Activated CD8-positive, alpha-beta memory T cell treated with anti-CD3 and anti-CD28 coated beads, Interleukin-2, amount 50 U/mL, for 1 hour (primary cell): ENCODE data around the gene HMCN1.

ENCODE experiments used
- DNase-seq: peaks from one replicate; pipeline ENCODE4 v3.0.0-alpha.2; 2020; ENCODE audit errors: extremely low read depth

HMCN1 gene

GRCh38 chr1:185733818-185734735 lies at the start of gene HMCN1:
TSS of gene HMCN1 (plus strand) at chr1:185734391. CDS start at chr1:185734780, 389 bp downstream.
- DNase-seq: no peak

DNA sequence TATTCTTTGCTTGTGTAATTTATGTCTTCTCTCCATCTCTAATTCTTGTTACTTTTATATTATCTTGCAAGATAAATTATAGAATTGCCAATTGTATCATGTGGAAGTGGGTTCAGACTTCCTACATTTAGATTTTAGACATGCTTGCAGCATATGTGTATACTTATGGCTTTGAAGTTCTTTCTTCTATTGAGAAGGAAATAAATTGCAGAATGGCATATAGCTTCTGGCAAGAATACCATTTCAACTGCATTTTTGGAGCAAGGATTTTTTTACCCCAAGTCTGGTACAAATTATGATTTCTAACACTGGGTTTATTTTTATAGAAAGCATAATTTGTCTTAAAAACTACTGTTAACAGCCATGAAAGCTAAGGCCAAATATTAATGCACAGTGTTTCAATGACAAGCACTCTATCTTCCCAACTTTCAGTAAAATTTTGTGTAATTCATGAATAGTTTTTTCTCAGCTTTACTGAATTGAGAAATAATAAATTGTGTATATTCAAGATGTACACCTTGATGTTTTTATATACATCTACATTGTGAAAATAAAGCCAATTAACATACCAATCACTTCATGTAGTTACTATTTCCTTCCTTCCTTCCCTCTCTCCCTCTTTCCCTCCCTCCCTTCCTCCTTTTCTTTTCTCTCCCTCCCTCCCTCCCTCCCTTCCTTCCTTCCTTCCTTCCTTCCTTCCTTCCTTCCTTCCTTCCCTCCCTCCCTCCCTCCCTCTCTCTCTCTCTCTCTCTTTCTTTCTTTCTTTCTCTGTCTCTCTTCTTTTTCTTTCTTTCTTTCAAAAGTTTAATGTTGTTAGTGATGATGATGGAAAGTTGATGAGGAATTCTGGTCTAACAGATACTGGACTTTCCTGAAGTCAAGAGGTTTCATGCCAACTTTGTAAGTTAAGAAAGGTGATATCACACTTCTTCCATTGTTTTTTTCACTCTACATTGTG lies 47.1 kb upstream of the HMCN1 start:
- DNase-seq: no peak

DNA sequence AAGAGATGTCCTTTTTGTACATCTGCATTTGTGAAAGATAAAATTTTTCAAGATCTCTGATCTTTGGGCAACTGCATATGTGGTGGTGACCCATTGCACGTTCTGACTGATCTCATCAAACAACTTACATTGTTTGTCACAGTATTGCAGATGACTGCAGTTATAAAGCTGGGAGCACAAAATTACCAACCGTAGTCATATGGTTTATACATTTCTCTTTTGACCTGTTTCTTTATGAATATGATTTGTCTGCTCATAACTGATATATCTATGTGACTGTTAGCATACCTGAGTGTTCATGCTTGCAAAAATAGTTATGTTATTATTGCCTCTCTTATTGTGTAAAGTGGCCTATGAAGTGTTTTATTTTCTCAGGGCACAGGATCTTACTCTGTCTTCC lies 43.7 kb upstream of the HMCN1 start:
- DNase-seq: no peak

GRCh38 chr1:185693654-185694053 lies 40.5 kb upstream of the HMCN1 start:
- no peak for DNase-seq

DNA sequence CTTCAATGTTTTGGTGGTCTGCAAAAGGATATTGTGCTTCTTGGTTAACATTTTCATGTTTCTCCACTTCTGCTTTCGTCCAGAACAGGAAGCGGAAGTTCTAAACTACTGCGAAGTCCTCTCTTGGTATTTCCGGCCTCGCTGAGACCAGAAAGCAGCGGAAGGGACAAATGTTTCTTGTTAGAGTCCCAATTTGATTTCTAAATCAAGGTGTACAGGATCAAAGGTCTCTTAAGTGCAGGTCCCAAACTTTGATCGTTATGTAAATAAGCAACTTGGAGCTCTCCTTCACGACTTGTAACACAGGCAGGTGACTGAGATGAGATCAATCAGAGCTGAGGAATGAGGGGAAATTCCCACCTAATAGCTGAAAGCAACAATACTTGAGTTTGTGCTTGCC lies 40.1 kb upstream of the HMCN1 start:
- DNase-seq: no peak

- no peak for DNase-seq
These were observed 38.9 kb upstream of the HMCN1 start for GRCh38 chr1:185695299-185695698.

GRCh38 chr1:185696422-185697150 lies 37.6 kb upstream of the HMCN1 start:
- DNase-seq: no peak

DNA sequence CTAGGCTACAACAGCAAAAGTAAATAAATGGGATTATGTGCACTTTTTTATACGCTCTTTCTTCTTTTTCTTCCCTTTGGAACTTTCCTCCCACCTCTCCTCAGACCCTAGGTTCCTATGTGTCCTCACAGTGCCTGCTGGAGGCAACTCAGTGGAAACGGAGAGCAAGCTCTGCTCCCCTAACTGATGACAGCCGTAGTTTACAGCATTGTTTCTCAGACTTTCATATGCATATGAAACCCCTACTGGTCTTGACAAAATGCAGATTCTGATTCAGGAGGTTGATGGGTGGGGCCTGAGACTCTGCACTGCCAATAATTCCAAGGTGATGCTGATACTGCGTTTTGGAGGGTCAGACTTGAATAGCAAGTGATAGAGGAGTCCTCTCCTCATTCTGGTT lies 34.3 kb upstream of the HMCN1 start:
- DNase-seq: no peak

- no peak for DNase-seq
These were observed 32.5 kb upstream of the HMCN1 start for GRCh38 chr1:185701650-185702049.

GRCh38 chr1:185704181-185704580 lies 30.0 kb upstream of the HMCN1 start:
- DNase-seq: no peak

DNA sequence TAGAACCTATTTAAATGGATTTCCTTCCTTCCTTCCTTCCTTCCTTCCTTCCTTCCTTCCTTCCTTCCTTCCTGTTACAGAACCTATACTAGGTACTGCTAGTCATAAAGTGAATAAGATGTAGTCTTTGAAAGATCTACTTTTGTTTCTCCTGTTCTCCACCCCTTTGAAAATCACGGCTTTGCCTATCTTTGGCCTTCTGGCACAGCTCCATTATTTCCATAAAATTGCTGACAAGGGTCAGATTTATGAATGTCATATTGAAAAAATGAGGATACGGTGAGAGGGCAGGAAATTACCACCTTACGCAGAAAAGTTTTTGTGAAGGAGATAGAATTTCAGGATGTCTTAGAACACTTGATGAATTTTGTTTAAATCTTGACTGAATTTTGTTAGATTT lies 18.1 kb upstream of the HMCN1 start:
- DNase-seq: no peak

DNA sequence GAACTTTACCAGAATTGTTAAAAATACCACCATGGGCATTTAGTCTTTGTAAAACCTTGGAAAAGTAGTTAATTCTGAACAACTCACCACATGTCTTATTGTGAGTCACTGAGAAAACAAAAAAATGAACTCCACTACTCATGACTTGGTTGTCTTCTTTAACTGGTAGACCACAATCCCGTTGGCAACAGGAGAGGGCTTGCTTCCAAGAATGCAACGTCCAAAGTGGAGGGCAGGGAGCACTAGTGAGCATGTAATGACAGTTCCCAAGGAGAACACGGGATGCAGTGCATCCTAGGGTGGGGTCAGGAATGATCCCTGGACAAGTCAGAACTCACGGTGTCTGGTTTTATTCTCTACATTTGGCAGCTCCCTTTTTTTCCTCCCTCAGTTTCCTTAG lies 15.2 kb upstream of the HMCN1 start:
- DNase-seq: no peak

- DNase-seq: no peak
These were observed 13.4 kb upstream of the HMCN1 start for GRCh38 chr1:185720633-185721272.

DNA sequence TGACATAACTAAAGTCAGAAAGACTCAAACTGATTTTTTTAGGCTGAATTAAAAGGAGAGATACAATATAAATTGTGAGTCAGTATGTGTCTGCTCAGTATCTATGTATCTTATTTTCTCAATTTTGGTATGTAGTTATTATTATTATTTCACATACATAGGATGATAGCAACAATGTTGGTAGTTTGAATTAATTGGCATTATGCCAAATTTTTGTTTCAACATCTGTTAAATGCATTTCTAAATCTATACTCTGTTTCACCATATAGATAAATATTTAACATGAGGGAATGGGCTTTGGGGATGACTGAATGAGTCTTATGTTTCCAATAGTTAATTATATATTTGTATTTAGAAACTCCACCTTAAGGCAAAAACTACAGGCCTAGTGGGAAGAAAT lies 12.6 kb upstream of the HMCN1 start:
- no peak for DNase-seq

GRCh38 chr1:185722098-185722497 lies 12.1 kb upstream of the HMCN1 start:
- no peak for DNase-seq

DNA sequence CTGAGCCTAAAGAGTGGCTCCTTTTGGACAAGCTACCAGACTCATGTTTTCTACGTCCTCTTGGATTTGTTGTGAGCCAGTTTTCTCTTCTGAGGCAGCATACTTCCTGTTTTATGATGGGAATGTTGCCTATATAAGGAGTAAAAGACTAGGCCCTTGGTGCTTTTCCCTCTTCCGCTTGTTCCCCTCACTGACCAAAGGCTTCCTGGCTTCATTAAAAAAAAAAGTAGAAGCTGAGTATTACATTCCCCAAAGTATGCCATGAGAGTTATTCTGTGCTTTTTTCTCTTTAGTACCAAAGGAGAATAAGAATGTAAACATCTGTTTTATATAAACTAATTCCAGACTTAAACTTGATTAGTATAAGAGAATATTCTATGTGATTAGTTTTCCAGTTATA lies 6.5 kb upstream of the HMCN1 start:
- DNase-seq: no peak

GRCh38 chr1:185731446-185731845 lies 2.7 kb upstream of the HMCN1 start:
- no peak for DNase-seq

DNA sequence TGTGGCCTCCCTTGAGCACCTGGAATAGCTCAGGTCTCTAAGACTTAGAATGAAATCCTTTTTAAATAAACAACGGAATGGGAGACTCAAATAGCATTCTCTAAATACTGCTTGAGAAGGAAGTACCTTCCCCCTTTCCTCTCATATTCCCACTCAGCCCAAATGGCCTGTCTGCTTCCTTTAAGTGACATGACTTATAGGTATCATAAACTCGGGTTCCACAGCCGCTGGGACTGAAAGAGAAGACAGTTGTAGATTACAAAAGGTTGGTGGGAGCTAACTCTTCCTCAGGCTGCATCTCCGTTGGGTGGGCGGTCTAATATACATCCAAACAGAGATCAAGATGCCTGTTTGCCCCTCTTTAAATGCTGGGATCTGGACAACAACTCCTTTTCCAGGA lies 1.2 kb upstream of the HMCN1 start:
- DNase-seq: no peak

- DNase-seq: no peak
These were observed 924 bp downstream of the HMCN1 start for GRCh38 chr1:185734929-185735700.

- no peak for DNase-seq
These were observed 1.5 kb downstream of the HMCN1 start for GRCh38 chr1:185735701-185736064.

DNA sequence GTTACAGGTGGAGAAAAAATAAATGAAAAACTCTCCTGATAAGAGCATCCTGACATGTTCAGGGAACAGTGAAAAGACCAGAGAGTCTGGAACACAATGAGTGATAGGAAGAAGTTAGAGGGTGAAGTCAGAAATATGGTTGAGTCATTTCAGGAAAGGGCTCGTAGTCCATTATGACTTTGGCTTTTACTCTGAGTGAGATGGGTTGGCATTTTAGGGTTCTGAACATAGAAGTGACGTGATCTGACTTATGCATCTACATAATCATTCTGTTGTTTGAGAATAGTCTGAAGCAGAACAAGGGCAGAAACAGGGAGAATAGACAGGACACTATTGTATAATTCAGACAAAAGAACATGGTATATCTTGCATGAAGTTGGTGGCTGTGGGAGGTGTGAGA lies 5.8 kb downstream of the HMCN1 start:
- DNase-seq: no peak
